Measurements from ENCODE around the gene SPECC1L.

SPECC1L gene

GRCh38 chr22:24270556-24271385, at the start of gene SPECC1L:
Gene SPECC1L (plus strand): TSS chr22:24270831. CDS start chr22:24302232, 31,401 bp downstream.
- H3K27ac ChIP-seq, result peak within 1 kb of the TSS; percentile 88
- peak within 1 kb of the TSS; percentile 96 for H3K4me3 ChIP-seq
- no peaks in the 10 kb centered on the region for H3K9me3 ChIP-seq (ENCODE audit: low read depth, low read length)
- H3K9ac ChIP-seq (ENCODE audit: insufficient read length), result peak within 1 kb of the TSS; percentile 99
- TF ChIP-seq POLR2AphosphoS5 (IDR thresholded peaks at IDR 0.05; ENCODE audit: borderline replicate concordance, low read depth, low read length) (peak; percentile 95), FOXP2 (optimal IDR thresholded peaks at IDR 0.05; ENCODE audit: control extremely low read depth, extremely low read length, insufficient read depth) (no peak)
- no peak for DNase-seq (ENCODE audit: low read depth, low spot score)
- no peaks in the 10 kb centered on the region for H3K36me3 ChIP-seq (ENCODE audit: insufficient read depth, low read length)

- H3K9me3 ChIP-seq (ENCODE audit: low read depth, low read length), result no peaks in the 10 kb centered on the region
- no peak overlapping the region for H3K4me3 ChIP-seq
- no peak overlapping the region for H3K27ac ChIP-seq
- H3K9ac ChIP-seq (ENCODE audit: insufficient read length), result no peak overlapping the region
- DNase-seq (ENCODE audit: low read depth, low spot score), result no peak
- no peak for TF ChIP-seq POLR2AphosphoS5 (IDR thresholded peaks at IDR 0.05; ENCODE audit: borderline replicate concordance, low read depth, low read length)
- TF ChIP-seq FOXP2 (optimal IDR thresholded peaks at IDR 0.05; ENCODE audit: control extremely low read depth, extremely low read length, insufficient read depth), result no peak
- TF ChIP-seq EZH2 (IDR thresholded peaks at IDR 0.05), result no peak
- H3K36me3 ChIP-seq (ENCODE audit: insufficient read depth, low read length), result no peaks in the 10 kb centered on the region
Observed at GRCh38 chr22:24224468-24224867, 46.2 kb upstream of the SPECC1L start.

GRCh38 chr22:24225044-24225601, 45.5 kb upstream of the SPECC1L start:
- no peak for DNase-seq (ENCODE audit: low read depth, low spot score)
- Histone ChIP-seq H3K27ac (no peak overlapping the region), H3K9ac (ENCODE audit: insufficient read length) (no peak overlapping the region), H3K4me3 (no peak overlapping the region), H3K36me3 (ENCODE audit: insufficient read depth, low read length) (no peaks in the 10 kb centered on the region), H3K9me3 (ENCODE audit: low read depth, low read length) (no peaks in the 10 kb centered on the region)
- TF ChIP-seq FOXP2 (optimal IDR thresholded peaks at IDR 0.05; ENCODE audit: control extremely low read depth, extremely low read length, insufficient read depth), result no peak
- no peak for TF ChIP-seq POLR2AphosphoS5 (IDR thresholded peaks at IDR 0.05; ENCODE audit: borderline replicate concordance, low read depth, low read length)
- TF ChIP-seq EZH2 (IDR thresholded peaks at IDR 0.05), result no peak

GRCh38 chr22:24225951-24226350, 44.7 kb upstream of the SPECC1L start:
- Histone ChIP-seq H3K9me3 (ENCODE audit: low read depth, low read length) (no peaks in the 10 kb centered on the region), H3K4me3 (no peak overlapping the region), H3K27ac (no peak overlapping the region), H3K36me3 (ENCODE audit: insufficient read depth, low read length) (no peaks in the 10 kb centered on the region), H3K9ac (ENCODE audit: insufficient read length) (no peak overlapping the region)
- DNase-seq (ENCODE audit: low read depth, low spot score), result no peak
- TF ChIP-seq POLR2AphosphoS5 (IDR thresholded peaks at IDR 0.05; ENCODE audit: borderline replicate concordance, low read depth, low read length) (no peak), FOXP2 (optimal IDR thresholded peaks at IDR 0.05; ENCODE audit: control extremely low read depth, extremely low read length, insufficient read depth) (no peak), EZH2 (IDR thresholded peaks at IDR 0.05) (no peak)

GRCh38 chr22:24230911-24231656, 39.5 kb upstream of the SPECC1L start:
- no peak for TF ChIP-seq EZH2 (IDR thresholded peaks at IDR 0.05)
- TF ChIP-seq FOXP2 (optimal IDR thresholded peaks at IDR 0.05; ENCODE audit: control extremely low read depth, extremely low read length, insufficient read depth), result no peak
- TF ChIP-seq POLR2AphosphoS5 (IDR thresholded peaks at IDR 0.05; ENCODE audit: borderline replicate concordance, low read depth, low read length), result no peak
- Histone ChIP-seq H3K27ac (no peak overlapping the region), H3K9me3 (ENCODE audit: low read depth, low read length) (no peaks in the 10 kb centered on the region), H3K9ac (ENCODE audit: insufficient read length) (no peak overlapping the region), H3K36me3 (ENCODE audit: insufficient read depth, low read length) (no peaks in the 10 kb centered on the region), H3K4me3 (no peak overlapping the region)
- no peak for DNase-seq (ENCODE audit: low read depth, low spot score)

- no peak for TF ChIP-seq EZH2 (IDR thresholded peaks at IDR 0.05)
- DNase-seq (ENCODE audit: low read depth, low spot score), result no peak
Observed at GRCh38 chr22:24231706-24232105, 38.9 kb upstream of the SPECC1L start.

GRCh38 chr22:24232124-24232523, 38.5 kb upstream of the SPECC1L start:
- no peak for DNase-seq (ENCODE audit: low read depth, low spot score)
- Histone ChIP-seq H3K9me3 (ENCODE audit: low read depth, low read length) (no peaks in the 10 kb centered on the region), H3K9ac (ENCODE audit: insufficient read length) (no peak overlapping the region), H3K36me3 (ENCODE audit: insufficient read depth, low read length) (no peaks in the 10 kb centered on the region), H3K27ac (no peak overlapping the region), H3K4me3 (no peak overlapping the region)
- no peak for TF ChIP-seq POLR2AphosphoS5 (IDR thresholded peaks at IDR 0.05; ENCODE audit: borderline replicate concordance, low read depth, low read length)
- no peak for TF ChIP-seq EZH2 (IDR thresholded peaks at IDR 0.05)
- TF ChIP-seq FOXP2 (optimal IDR thresholded peaks at IDR 0.05; ENCODE audit: control extremely low read depth, extremely low read length, insufficient read depth), result no peak

More at GRCh38 chr22:24231706-24232105, 38.9 kb upstream of the SPECC1L start:
- H3K36me3 ChIP-seq (ENCODE audit: insufficient read depth, low read length), result no peaks in the 10 kb centered on the region
- H3K27ac ChIP-seq, result no peak overlapping the region
- no peak overlapping the region for H3K4me3 ChIP-seq
- no peak overlapping the region for H3K9ac ChIP-seq (ENCODE audit: insufficient read length)
- H3K9me3 ChIP-seq (ENCODE audit: low read depth, low read length), result no peaks in the 10 kb centered on the region

- Histone ChIP-seq H3K4me3 (no peak overlapping the region), H3K9ac (ENCODE audit: insufficient read length) (no peak overlapping the region), H3K9me3 (ENCODE audit: low read depth, low read length) (no peaks in the 10 kb centered on the region), H3K27ac (no peak overlapping the region), H3K36me3 (ENCODE audit: insufficient read depth, low read length) (no peaks in the 10 kb centered on the region)
- no peak for TF ChIP-seq FOXP2 (optimal IDR thresholded peaks at IDR 0.05; ENCODE audit: control extremely low read depth, extremely low read length, insufficient read depth)
- TF ChIP-seq EZH2 (IDR thresholded peaks at IDR 0.05), result no peak
- TF ChIP-seq POLR2AphosphoS5 (IDR thresholded peaks at IDR 0.05; ENCODE audit: borderline replicate concordance, low read depth, low read length), result no peak
- DNase-seq (ENCODE audit: low read depth, low spot score), result no peak
Observed at GRCh38 chr22:24232725-24233124, 37.9 kb upstream of the SPECC1L start.
